ENCODE results near the gene GM2A. TPM values are rescaled to one million over a fixed set of nuclear protein-coding genes. Genes with fewer than 3 reads are reported as not detected.
A peak's percentile ranks its signal among the peaks of the same experiment; 100 is the strongest.
"Not testable (repeated sequence)": the region's sequence is repeated elsewhere in the genome, so short reads cannot be mapped to it uniquely, and the experiment has no call there.

The GM2A gene
- total and polyA plus RNA-seq, 8 donors: 6.4 to 25.0 (median 10.9) TPM

DNA sequence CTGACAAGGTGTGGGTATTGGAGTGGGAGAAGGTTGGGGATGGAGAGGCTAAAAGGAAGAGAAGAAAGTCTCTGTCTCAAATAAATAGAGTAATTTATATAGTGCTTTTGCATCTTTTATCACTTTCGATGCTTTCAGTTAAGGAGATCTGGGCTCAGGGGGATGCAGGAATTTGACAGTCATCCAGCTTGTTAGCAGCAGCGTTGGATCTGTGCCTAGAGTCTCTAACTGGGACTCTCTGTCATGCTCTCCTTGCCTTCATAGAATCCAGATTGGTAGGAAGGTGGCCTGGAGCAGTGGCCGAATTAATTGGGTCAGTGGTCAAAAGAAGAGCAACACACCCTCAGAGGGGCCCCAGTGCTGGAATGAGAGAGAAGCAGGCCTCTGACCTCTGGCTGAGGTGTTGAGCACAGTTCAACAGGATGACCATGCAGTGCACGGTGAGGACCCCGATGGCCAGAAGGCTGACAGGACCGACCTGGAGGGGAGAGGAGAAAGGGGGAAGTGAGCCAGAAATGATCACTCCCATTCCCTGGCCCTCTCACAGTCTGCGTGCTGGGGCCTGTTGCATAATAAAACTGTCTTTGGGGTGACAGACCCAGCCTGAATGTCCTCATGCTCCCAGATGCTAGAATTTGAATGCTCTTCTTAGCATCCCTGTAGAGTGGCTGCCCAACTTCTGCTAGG, 42.9 kb downstream of the GM2A start:
- FAIRE-seq (no peak), ATAC-seq (no peak), DNase-seq (no peak)
- no peaks in the 10 kb centered on the region for H3K9me3 ChIP-seq
- TF ChIP-seq, protein P1, sequence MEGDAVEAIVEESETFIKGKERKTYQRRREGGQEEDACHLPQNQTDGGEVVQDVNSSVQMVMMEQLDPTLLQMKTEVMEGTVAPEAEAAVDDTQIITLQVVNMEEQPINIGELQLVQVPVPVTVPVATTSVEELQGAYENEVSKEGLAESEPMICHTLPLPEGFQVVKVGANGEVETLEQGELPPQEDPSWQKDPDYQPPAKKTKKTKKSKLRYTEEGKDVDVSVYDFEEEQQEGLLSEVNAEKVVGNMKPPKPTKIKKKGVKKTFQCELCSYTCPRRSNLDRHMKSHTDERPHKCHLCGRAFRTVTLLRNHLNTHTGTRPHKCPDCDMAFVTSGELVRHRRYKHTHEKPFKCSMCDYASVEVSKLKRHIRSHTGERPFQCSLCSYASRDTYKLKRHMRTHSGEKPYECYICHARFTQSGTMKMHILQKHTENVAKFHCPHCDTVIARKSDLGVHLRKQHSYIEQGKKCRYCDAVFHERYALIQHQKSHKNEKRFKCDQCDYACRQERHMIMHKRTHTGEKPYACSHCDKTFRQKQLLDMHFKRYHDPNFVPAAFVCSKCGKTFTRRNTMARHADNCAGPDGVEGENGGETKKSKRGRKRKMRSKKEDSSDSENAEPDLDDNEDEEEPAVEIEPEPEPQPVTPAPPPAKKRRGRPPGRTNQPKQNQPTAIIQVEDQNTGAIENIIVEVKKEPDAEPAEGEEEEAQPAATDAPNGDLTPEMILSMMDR (IDR thresholded peaks at IDR 0.05): no peak
- no peak overlapping the region for H3K4me3 ChIP-seq
- WGBS, 2 donors: 55 to 66% methylated on average over 7 of the region's 7 CpGs
- H3K36me3 ChIP-seq: no peaks in the 10 kb centered on the region
- intact Hi-C loops (cut with DNase I): no loop called here
- peaks cover 0 to 4% (median 0%) of the 10 kb centered on the region in 4 donors for H3K27me3 ChIP-seq
- H3K27ac ChIP-seq: no peak overlapping the region
- H3K4me1 ChIP-seq: no peaks in the 10 kb centered on the region

DNA sequence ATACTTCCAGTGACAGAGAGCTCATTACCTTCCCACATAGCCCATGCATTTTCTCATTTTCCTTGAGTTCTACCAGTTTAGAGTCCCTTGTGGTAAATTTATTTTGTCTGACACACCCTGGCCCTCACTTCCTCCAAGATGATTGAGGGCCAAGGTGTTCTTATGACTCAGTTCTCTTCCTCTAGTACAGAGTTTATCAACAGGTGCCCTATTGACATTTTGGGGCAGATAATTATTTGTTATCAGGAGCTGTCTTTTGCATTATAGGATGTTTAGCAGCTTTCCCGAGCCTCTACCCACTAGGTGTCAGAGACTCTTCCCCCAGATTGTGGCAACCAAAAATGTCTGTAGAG, 43.5 kb downstream of the GM2A start:
- no peak for DNase-seq
- 28 to 43% methylated on average over 1 of the region's 1 CpG for WGBS, 2 donors
- intact Hi-C loops (cut with DNase I): no loop called here
- no peak for ATAC-seq
- TF ChIP-seq, protein P1 (IDR thresholded peaks at IDR 0.05): no peak
- H3K9me3 ChIP-seq: no peaks in the 10 kb centered on the region
- peaks cover 0 to 4% (median 0%) of the 10 kb centered on the region in 4 donors for H3K27me3 ChIP-seq
- FAIRE-seq: no peak
- no peaks in the 10 kb centered on the region for H3K36me3 ChIP-seq
- no peak overlapping the region for H3K27ac ChIP-seq
- H3K4me1 ChIP-seq: no peaks in the 10 kb centered on the region
- H3K4me3 ChIP-seq: no peak overlapping the region

DNA sequence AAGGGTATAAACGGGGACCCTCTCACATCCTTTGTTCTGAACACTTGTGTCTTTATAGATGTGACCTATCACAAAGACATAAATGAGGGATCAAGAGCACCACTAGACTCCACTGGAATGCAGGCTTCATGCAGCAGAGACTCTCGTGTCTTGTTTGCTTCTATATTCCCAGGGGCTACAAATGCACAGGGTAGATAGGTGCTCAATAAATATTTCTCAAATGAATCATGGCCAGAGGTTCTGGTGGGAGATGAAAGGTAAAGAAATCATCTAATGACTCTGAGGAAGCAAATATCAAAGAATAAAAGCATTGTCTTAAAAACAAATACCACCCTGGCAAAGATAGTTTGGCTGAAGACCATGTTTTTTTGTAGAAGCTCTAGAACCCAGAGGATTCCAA, 44.0 kb downstream of the GM2A start:
- H3K27me3 ChIP-seq: peaks cover 0 to 4% (median 0%) of the 10 kb centered on the region in 4 donors
- intact Hi-C loops (cut with DNase I): no loop called here
- no peaks in the 10 kb centered on the region for H3K9me3 ChIP-seq
- FAIRE-seq (no peak), DNase-seq (no peak), ATAC-seq (no peak)
- H3K27ac ChIP-seq: no peak overlapping the region
- no peak overlapping the region for H3K4me3 ChIP-seq
- TF ChIP-seq, protein P1 (IDR thresholded peaks at IDR 0.05): no peak
- WGBS, 2 donors: 53 to 55% methylated on average over 2 of the region's 2 CpGs
- H3K4me1 ChIP-seq: no peaks in the 10 kb centered on the region
- no peaks in the 10 kb centered on the region for H3K36me3 ChIP-seq

DNA sequence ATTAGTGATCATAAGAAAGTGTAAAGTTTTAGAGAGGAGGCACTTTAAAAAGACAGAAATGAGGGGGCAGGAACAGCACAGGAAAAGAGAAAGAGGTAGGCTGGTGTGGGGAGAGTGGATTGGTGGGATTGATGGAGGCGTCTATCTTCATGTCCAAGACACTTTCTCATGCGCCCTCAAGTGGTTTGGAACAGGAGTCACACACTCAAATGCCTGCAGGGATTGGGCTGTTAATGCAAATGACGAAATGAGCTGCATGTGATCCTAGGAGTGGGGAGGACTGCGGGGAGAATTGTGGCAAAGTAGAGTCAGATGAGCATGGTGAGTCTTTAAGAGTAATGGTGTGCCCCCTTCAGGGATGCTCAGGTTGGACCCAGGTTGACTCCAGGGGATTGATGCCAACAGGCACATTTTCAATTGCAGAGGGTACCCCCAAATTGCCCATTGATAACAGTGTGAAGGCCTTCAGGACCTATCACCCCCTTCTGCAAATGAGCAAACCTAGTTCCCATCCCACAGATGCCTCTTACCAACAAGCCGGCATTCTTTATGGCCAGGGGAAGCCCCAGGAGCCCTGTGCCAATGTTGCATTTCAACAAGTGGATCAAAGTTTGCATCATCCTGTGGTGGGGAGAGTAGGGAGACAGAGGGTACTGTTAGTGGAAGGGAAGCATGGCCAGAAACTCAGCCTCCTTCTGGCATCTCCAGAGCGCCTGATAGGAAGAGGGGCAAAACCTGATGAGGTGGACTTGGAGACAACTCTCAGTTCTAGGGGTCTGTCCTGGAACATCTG, 45.3 kb downstream of the GM2A start:
- Histone ChIP-seq H3K4me1 (no peaks in the 10 kb centered on the region), H3K27me3 (peaks cover 0 to 4% (median 0%) of the 10 kb centered on the region in 4 donors), H3K4me3 (no peak overlapping the region), H3K27ac (no peak overlapping the region), H3K36me3 (no peaks in the 10 kb centered on the region), H3K9me3 (no peaks in the 10 kb centered on the region)
- peak in 1 of 6 donors; percentile 15 for DNase-seq
- ATAC-seq: peak in 2 of 4 donors; percentile 61 to 87
- no peak for FAIRE-seq
- intact Hi-C loops (cut with DNase I): no loop called here
- WGBS, 2 donors: 23 to 87% methylated on average over 6 of the region's 6 CpGs
- TF ChIP-seq, protein P1 (IDR thresholded peaks at IDR 0.05): peak in 1 of 4 donors; percentile 22

DNA sequence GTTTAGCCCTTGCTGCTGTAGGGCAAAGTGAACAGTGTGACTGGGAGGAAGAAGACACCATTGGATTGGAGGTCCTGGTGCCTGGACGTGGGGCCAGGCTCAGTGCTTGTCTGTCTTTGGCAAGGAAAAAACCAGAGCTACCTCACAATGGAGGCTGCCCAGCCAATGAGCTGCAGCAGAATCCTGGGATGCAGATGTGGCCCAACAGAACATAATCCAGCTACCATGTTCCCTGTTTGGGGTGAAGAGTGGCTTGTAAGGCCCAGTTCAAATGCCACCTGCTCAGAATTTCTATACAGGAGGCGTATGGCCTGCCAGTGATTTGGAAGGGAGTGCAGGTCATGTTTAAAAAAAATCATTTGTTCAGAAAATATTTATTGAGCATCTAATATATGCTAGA, 50.7 kb downstream of the GM2A start, which contains the start of gene SLC36A3:
Gene SLC36A3, minus strand, starts transcription at position 101 of the 400 bp plus-strand sequence. CDS start 412 bp downstream, outside the sequence.
- Histone ChIP-seq H3K9me3 (no peaks in the 10 kb centered on the region), H3K27me3 (peaks cover 0 to 4% (median 0%) of the 10 kb centered on the region in 4 donors), H3K4me3 (no peak within 1 kb of the TSS), H3K4me1 (no peaks in the 10 kb centered on the region), H3K36me3 (no peaks in the 10 kb centered on the region), H3K27ac (no peak within 1 kb of the TSS)
- FAIRE-seq (no peak), ATAC-seq (no peak), DNase-seq (no peak)
- TF ChIP-seq, protein P1 (IDR thresholded peaks at IDR 0.05): no peak
- intact Hi-C loops (cut with DNase I): no loop called here
- 76 to 79% methylated on average over 2 of the region's 2 CpGs for WGBS, 2 donors

DNA sequence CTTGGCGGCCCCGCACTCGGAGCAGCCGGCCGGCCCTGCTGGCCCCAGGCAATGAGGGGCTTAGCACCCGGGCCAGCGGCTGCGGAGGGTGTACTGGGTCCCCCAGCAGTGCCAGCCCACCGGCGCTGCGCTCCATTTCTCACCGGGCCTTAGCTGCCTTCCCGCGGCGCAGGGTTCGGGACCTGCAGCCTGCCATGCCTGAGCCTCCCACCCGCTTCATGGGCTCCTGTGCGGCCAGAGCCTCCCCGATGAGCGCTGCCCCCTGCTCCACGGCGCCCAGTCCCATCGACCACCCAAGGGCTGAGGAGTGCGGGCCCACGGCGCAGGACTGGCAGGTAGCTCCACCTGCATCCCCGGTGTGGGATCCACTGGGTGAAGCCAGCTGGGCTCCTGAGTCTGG, 56.3 kb downstream of the GM2A start:
- intact Hi-C loops (cut with DNase I); H3K27me3 ChIP-seq; H3K36me3 ChIP-seq; H3K27ac ChIP-seq; ATAC-seq; H3K4me1 ChIP-seq; FAIRE-seq; H3K4me3 ChIP-seq; H3K9me3 ChIP-seq: not testable (repeated sequence)
- 94 to 96% methylated on average over 21 to 26 of the region's 27 CpGs for WGBS, 2 donors
- peak in 1 of 6 donors; percentile 44 for DNase-seq

DNA sequence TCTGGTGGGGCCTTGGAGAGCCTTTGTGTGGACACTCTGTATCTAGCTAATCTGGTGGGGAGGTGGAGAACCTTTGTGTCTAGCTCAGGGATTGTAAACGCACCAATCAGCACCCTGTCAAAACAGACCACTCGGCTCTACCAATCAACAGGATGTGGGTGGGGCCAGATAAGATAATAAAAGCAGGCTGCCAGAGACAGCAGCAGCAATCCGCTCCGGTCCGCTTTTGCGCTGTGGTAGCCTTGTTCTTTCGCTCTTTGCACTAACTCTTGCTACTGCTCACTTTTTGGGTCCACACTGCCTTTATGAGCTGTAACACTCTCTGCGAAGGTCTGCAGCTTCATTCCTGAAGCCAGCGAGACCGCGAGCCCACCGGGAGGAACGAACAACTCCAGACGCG, 56.8 kb downstream of the GM2A start:
- H3K9me3 ChIP-seq; ATAC-seq; DNase-seq; H3K4me3 ChIP-seq; H3K27ac ChIP-seq; FAIRE-seq; H3K36me3 ChIP-seq; H3K4me1 ChIP-seq; intact Hi-C loops (cut with DNase I); H3K27me3 ChIP-seq: not testable (repeated sequence)
- WGBS, 2 donors: 86 to 89% methylated on average over 15 of the region's 15 CpGs
